ENCODE measurements around the gene MTARC2.

Gene MTARC2

GRCh38 chr1:220827445-220828178, 79.5 kb downstream of the MTARC2 start:
- no peak for DNase-seq (ENCODE audit: low read depth in 2 of 2)

GRCh38 chr1:220828179-220828490, 80.0 kb downstream of the MTARC2 start:
- no peak for DNase-seq (ENCODE audit: low read depth in 2 of 2)

- DNase-seq (ENCODE audit: low read depth in 2 of 2): no peak
Observed at GRCh38 chr1:220828950-220829586, 80.9 kb downstream of the MTARC2 start.

- DNase-seq (ENCODE audit: low read depth in 2 of 2): no peak
Observed at GRCh38 chr1:220833436-220833835, 85.3 kb downstream of the MTARC2 start.
